Activated naive CD4-positive, alpha-beta T cell treated with Interleukin-2 at 50 U/mL for 16 hours (primary cell): ENCODE results near the gene TCF3.

Source experiments
- DNase-seq: peaks from one replicate; pipeline ENCODE4 v3.0.0-alpha.2; 2020

TCF3 gene

GRCh38 chr19:1629256-1629808 lies 23.1 kb downstream of the TCF3 start:
- DNase-seq: no peak

GRCh38 chr19:1627194-1627593 lies 25.2 kb downstream of the TCF3 start:
- no peak for DNase-seq

- no peak for DNase-seq
Measured at GRCh38 chr19:1626417-1627010, 25.9 kb downstream of the TCF3 start.

GRCh38 chr19:1624458-1624857 lies 28.0 kb downstream of the TCF3 start:
- DNase-seq: peak; percentile 56

- no peak for DNase-seq
Measured at GRCh38 chr19:1622541-1622940, 29.9 kb downstream of the TCF3 start.

GRCh38 chr19:1622007-1622406 lies 30.4 kb downstream of the TCF3 start:
- no peak for DNase-seq

- no peak for DNase-seq
Measured at GRCh38 chr19:1621574-1621973, 30.8 kb downstream of the TCF3 start.

GRCh38 chr19:1621021-1621420 lies 31.4 kb downstream of the TCF3 start:
- no peak for DNase-seq

- no peak for DNase-seq
Measured at GRCh38 chr19:1620502-1620901, 31.9 kb downstream of the TCF3 start.

- DNase-seq: no peak
Measured at GRCh38 chr19:1619703-1620102, 32.7 kb downstream of the TCF3 start.

GRCh38 chr19:1619094-1619439 lies 33.3 kb downstream of the TCF3 start:
- DNase-seq: no peak

- DNase-seq: peak; percentile 21
Measured at GRCh38 chr19:1618157-1619093, 34.0 kb downstream of the TCF3 start.

GRCh38 chr19:1616875-1617274 lies 35.5 kb downstream of the TCF3 start:
- DNase-seq: no peak

GRCh38 chr19:1616396-1616795 lies 36.0 kb downstream of the TCF3 start:
- DNase-seq: no peak

GRCh38 chr19:1615156-1615765 lies 37.2 kb downstream of the TCF3 start:
- DNase-seq: no peak

GRCh38 chr19:1613808-1614570 lies 38.4 kb downstream of the TCF3 start:
- DNase-seq: no peak

- no peak for DNase-seq
Measured at GRCh38 chr19:1613146-1613545, 39.3 kb downstream of the TCF3 start.

GRCh38 chr19:1612114-1613086 lies 40.0 kb downstream of the TCF3 start:
- no peak for DNase-seq

- no peak for DNase-seq
Measured at GRCh38 chr19:1611353-1611752, 41.1 kb downstream of the TCF3 start.

GRCh38 chr19:1610579-1610978 lies 41.8 kb downstream of the TCF3 start:
- no peak for DNase-seq

- no peak for DNase-seq
Measured at GRCh38 chr19:1609680-1610474, 42.5 kb downstream of the TCF3 start.
